Liver (tissue), 9 donors: ENCODE data around the gene SIX3. TPM values are rescaled to one million over a fixed set of nuclear protein-coding genes. Genes with fewer than 3 reads are reported as not detected.

Experiments
- DNase-seq: peaks from one replicate; pipeline ENCODE4 v3.0.0-alpha.2; 2017; ENCODE audit warnings: low spot score
- H3K27ac ChIP-seq, 2 donors: one replicate each; pipeline ENCODE4 v1.7.0; 2013; ENCODE audit warnings: inconsistent platforms in 2 of 2, low read length in 2 of 2, control low read depth in 1 of 2, low read depth in 1 of 2, mild to moderate bottlenecking in 1 of 2
- H3K27me3 ChIP-seq, 4 donors: one replicate each; pipeline versions ENCODE4 v1.6.1 to v1.7.0; 2013; ENCODE audit warnings: low read length in 3 of 4, inconsistent platforms in 1 of 4, mild to moderate bottlenecking in 1 of 4, moderate library complexity in 1 of 4; ENCODE audit not compliant: control insufficient read depth in 4 of 4, insufficient read depth in 4 of 4
- H3K36me3 ChIP-seq, 4 donors: one replicate each; pipeline versions ENCODE4 v1.6.1 to v1.7.0; 2013; ENCODE audit warnings: low read length in 3 of 4, mild to moderate bottlenecking in 3 of 4, low read depth in 1 of 4, moderate library complexity in 1 of 4; ENCODE audit not compliant: control insufficient read depth in 4 of 4, insufficient read depth in 3 of 4
- H3K4me1 ChIP-seq, 4 donors: one replicate each; pipeline versions ENCODE4 v1.6.1 to v1.7.0; 2013; ENCODE audit warnings: low read length in 3 of 4, mild to moderate bottlenecking in 3 of 4, moderate library complexity in 1 of 4; ENCODE audit not compliant: control insufficient read depth in 4 of 4, insufficient read depth in 4 of 4
- H3K4me3 ChIP-seq, 3 donors: one replicate each; pipeline versions ENCODE4 v1.6.1 to v1.7.0; 2013; ENCODE audit warnings: low read length in 3 of 3, control low read depth in 1 of 3, low read depth in 1 of 3, mild to moderate bottlenecking in 1 of 3
- H3K9ac ChIP-seq, 2 donors: one replicate each; pipeline ENCODE4 v1.7.0; 2013; ENCODE audit warnings: low read length in 2 of 2, mild to moderate bottlenecking in 2 of 2, moderate library complexity in 2 of 2, control low read depth in 1 of 2, low read depth in 1 of 2
- H3K9me3 ChIP-seq, 4 donors: one replicate each; pipeline versions ENCODE4 v1.6.1 to v1.7.0; 2013; ENCODE audit warnings: low read length in 3 of 4; ENCODE audit not compliant: control insufficient read depth in 4 of 4
- EGR1 ChIP-seq, 2 donors: IDR thresholded peaks; 2 replicates each; pipeline ENCODE4 v1.6.1; 2016 to 2018; ENCODE audit warnings: antibody characterized with exemption in 2 of 2, low read depth in 2 of 2
- FOXA1 ChIP-seq: IDR thresholded peaks from 2 replicates; pipeline ENCODE4 v1.6.1; 2016; ENCODE audit warnings: antibody characterized with exemption
- FOXA2 ChIP-seq: IDR thresholded peaks from 2 replicates; pipeline ENCODE4 v1.6.1; 2016; ENCODE audit warnings: antibody characterized with exemption
- GABPA ChIP-seq, 2 donors: IDR thresholded peaks in 1 of 2; conservative IDR thresholded peaks in 1 of 2; 2 replicates each; pipeline ENCODE4 v1.6.1; 2016; ENCODE audit warnings: antibody characterized with exemption in 2 of 2, mild to moderate bottlenecking in 1 of 2, moderate library complexity in 1 of 2
- HNF4A ChIP-seq, 2 donors: conservative IDR thresholded peaks; 2 replicates each; pipeline ENCODE4 v1.6.1; 2016; ENCODE audit warnings: antibody characterized with exemption in 2 of 2, mild to moderate bottlenecking in 2 of 2
- HNF4G ChIP-seq: IDR thresholded peaks from 2 replicates; pipeline ENCODE4 v1.6.1; 2016; ENCODE audit warnings: antibody characterized with exemption
- JUND ChIP-seq, 2 donors: IDR thresholded peaks; 2 replicates each; pipeline ENCODE4 v1.6.1; 2016; ENCODE audit warnings: antibody characterized with exemption in 2 of 2
- NR2F2 ChIP-seq: IDR thresholded peaks from 2 replicates; pipeline ENCODE4 v1.6.1; 2016; ENCODE audit warnings: antibody characterized with exemption
- RAD21 ChIP-seq, 2 donors: IDR thresholded peaks; 2 replicates each; pipeline ENCODE4 v1.6.1; 2016; ENCODE audit warnings: antibody characterized with exemption in 2 of 2, mild to moderate bottlenecking in 2 of 2
- RXRA ChIP-seq, 2 donors: IDR thresholded peaks; 2 replicates each; pipeline ENCODE4 v1.6.1; 2017 to 2018; ENCODE audit warnings: antibody characterized with exemption in 2 of 2, mild to moderate bottlenecking in 1 of 2
- SP1 ChIP-seq: IDR thresholded peaks from 2 replicates; pipeline ENCODE4 v1.6.1; 2018; ENCODE audit warnings: antibody characterized with exemption, mild to moderate bottlenecking
- TAF1 ChIP-seq: conservative IDR thresholded peaks from 2 replicates; pipeline ENCODE4 v1.6.1; 2016; ENCODE audit warnings: antibody characterized with exemption, mild to moderate bottlenecking
- YY1 ChIP-seq: IDR thresholded peaks from 2 replicates; pipeline ENCODE4 v1.6.1; 2016; ENCODE audit warnings: antibody characterized with exemption, mild to moderate bottlenecking
- ZBTB33 ChIP-seq: IDR thresholded peaks from 2 replicates; pipeline ENCODE4 v1.6.1; 2016; ENCODE audit warnings: antibody characterized with exemption
- WGBS: extraction: QIAGEN DNeasy Blood & Tissue Kit; methylation state at CpG from one replicate; pipeline ENCODE4 v1.1.7; 2013; 5-methylcytosine and 5-hydroxymethylcytosine counted together
- polyA plus RNA-seq, 2 donors: library from polyadenylated mRNA; stranded (reverse) in 1 of 2; unstranded in 1 of 2; fragments of 200-250 nt in 1 of 2; fragments of >200 nt in 1 of 2; fragmentation: Nextera tagmentation in 1 of 2; extraction: Ambion mirVana in 1 of 2; gene quantifications; one replicate each; pipeline versions ENCODE4 v1.2.1 to v1.2.3, GENCODE V29; 2013 to 2015
- total RNA-seq, 2 donors: library from RNA; depleted of rRNA; stranded (reverse); fragments of >200 nt; gene quantifications; one replicate each; pipeline ENCODE4 v1.2.3, GENCODE V29; 2014
- TF ChIP-seq, protein P1 (sequence below): fragments of 150-350 bp; IDR thresholded peaks from 2 replicates; pipeline ENCODE4 v1.5.1; 2017; ENCODE audit warnings: improper control_type of control experiment, low read depth, low read length; ENCODE audit not compliant: missing input control
- TF ChIP-seq, protein P2 (sequence below): IDR thresholded peaks from 2 replicates; pipeline ENCODE4 v1.6.1; 2016; ENCODE audit warnings: antibody characterized with exemption
- TF ChIP-seq, protein P3 (sequence below): IDR thresholded peaks from 2 replicates; pipeline ENCODE4 v1.6.1; 2016; ENCODE audit warnings: antibody characterized with exemption
- donor health status: healthy.
- donor health status: healthy.
- donor health status: healthy.
- donor health status: healthy.
- donor health status: healthy.

Gene SIX3
- total and polyA plus RNA-seq, 4 donors: not detected

DNA sequence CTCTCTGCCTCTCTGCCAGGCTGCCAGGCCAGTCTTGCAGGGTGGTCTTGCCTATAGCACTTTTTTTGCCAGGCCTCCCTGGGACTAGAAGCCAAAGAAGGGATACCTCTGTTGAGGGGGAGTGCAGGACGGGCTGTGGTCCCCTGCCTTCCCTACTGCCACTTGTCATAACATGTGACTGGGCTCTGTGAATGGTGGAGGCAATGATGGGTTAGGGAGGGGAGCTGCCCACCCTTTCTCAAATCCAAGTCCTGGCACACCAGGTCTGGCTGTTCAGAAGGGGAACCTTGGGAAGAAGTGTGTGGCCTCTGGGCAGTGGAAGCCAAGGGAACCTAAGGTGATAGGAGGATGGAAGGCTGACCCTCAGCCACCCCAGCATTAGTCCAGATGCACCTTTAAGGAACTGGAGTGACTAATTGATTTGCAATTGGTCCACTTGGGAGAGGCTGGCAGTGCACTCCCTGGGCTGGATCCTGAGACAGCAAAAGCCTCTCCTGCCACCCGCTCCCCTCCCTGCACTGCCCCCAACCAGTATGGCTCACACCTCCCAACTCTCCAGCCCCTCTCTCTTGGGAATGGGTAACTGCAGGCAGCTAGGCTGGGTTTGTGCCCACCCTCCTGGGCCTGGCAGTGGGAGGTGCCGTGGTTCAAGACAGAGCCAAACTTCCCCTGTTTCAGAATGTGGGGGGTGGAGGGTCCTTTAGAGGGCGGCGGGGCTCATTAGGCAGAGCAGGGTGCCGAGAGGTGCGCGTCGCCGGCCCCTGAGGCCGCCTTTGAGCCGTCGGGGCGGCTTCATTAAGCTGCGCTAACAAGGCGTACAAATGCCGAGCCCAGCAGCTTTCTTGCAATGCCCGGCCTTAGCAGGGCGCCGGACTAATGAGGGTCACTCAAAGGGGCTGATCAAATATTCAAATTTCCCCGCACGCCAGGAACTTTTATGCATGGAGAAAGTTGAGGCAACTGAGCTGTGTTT lies 4.5 kb upstream of the SIX3 start:
- Histone ChIP-seq H3K9ac (no peak overlapping the region), H3K4me3 (peak overlapping the region in 1 of 3 donors; percentile 45), H3K27ac (no peak overlapping the region), H3K4me1 (peaks cover 14 to 58% (median 28%) of the 10 kb centered on the region in 4 donors), H3K9me3 (no peaks in the 10 kb centered on the region), H3K27me3 (peaks cover 25 to 30% (median 27%) of the 10 kb centered on the region in 4 donors), H3K36me3 (no peaks in the 10 kb centered on the region)
- DNase-seq: no peak
- TF ChIP-seq FOXA1: no peak
- no peak for TF ChIP-seq GABPA (IDR thresholded peaks at IDR 0.05 in 1 of 2, conservative IDR thresholded peaks at IDR 0.05 in 1 of 2)
- TF ChIP-seq, protein P1, sequence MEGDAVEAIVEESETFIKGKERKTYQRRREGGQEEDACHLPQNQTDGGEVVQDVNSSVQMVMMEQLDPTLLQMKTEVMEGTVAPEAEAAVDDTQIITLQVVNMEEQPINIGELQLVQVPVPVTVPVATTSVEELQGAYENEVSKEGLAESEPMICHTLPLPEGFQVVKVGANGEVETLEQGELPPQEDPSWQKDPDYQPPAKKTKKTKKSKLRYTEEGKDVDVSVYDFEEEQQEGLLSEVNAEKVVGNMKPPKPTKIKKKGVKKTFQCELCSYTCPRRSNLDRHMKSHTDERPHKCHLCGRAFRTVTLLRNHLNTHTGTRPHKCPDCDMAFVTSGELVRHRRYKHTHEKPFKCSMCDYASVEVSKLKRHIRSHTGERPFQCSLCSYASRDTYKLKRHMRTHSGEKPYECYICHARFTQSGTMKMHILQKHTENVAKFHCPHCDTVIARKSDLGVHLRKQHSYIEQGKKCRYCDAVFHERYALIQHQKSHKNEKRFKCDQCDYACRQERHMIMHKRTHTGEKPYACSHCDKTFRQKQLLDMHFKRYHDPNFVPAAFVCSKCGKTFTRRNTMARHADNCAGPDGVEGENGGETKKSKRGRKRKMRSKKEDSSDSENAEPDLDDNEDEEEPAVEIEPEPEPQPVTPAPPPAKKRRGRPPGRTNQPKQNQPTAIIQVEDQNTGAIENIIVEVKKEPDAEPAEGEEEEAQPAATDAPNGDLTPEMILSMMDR: no peak
- no peak for TF ChIP-seq NR2F2
- TF ChIP-seq EGR1 (IDR thresholded peaks at IDR 0.05; ENCODE audit: low read depth in 2 of 2): no peak
- TF ChIP-seq, protein P2, sequence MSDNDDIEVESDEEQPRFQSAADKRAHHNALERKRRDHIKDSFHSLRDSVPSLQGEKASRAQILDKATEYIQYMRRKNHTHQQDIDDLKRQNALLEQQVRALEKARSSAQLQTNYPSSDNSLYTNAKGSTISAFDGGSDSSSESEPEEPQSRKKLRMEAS: no peak
- TF ChIP-seq JUND (IDR thresholded peaks at IDR 0.05): no peak
- no peak for TF ChIP-seq TAF1
- TF ChIP-seq ZBTB33: no peak
- TF ChIP-seq SP1: no peak
- TF ChIP-seq RAD21 (IDR thresholded peaks at IDR 0.05): no peak
- no peak for TF ChIP-seq YY1
- TF ChIP-seq FOXA2: no peak
- TF ChIP-seq, protein P3, sequence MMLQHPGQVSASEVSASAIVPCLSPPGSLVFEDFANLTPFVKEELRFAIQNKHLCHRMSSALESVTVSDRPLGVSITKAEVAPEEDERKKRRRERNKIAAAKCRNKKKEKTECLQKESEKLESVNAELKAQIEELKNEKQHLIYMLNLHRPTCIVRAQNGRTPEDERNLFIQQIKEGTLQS: no peak
- TF ChIP-seq HNF4A (conservative IDR thresholded peaks at IDR 0.05): no peak
- WGBS: 12% methylated on average over 22 of the region's 22 CpGs

DNA sequence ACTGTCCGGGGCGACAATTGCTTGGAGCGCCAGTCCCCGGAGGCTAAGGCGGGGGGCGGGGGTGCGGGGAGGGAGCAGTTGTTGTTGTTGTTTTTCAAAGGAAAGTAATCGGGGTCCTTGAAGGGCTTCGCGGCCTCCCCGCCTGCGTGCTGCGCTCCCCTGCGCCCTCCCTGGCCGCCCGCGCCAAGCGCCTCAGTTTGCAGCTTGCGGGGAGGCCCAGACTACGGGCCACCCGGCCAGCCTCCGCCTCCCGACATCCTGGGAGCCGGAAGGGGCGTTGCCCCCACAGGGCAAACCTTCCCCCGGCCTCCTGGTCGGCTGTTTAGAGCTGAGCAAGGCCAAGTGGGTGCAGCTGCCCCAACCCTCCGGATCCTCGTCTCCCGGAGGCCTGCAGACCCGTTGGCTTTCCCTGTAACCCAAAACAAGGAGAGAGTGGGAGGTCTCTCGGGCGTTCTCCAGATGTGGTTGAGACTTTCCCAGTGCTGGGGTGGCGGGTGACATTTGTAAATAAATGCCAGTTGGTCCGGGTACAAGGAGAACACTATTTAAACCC lies 3.7 kb upstream of the SIX3 start:
- no peaks in the 10 kb centered on the region for H3K9me3 ChIP-seq
- 4% methylated on average over 35 of the region's 35 CpGs for WGBS
- peaks cover 22 to 64% (median 34%) of the 10 kb centered on the region in 4 donors for H3K4me1 ChIP-seq
- DNase-seq: no peak
- H3K36me3 ChIP-seq: no peaks in the 10 kb centered on the region
- H3K27ac ChIP-seq: no peak overlapping the region
- H3K9ac ChIP-seq: no peak overlapping the region
- H3K27me3 ChIP-seq: peaks cover 20 to 35% (median 27%) of the 10 kb centered on the region in 4 donors
- H3K4me3 ChIP-seq: peak overlapping the region in 1 of 3 donors; percentile 45
- TF ChIP-seq RAD21 (IDR thresholded peaks at IDR 0.05) (no peak), RXRA (IDR thresholded peaks at IDR 0.05) (no peak), JUND (IDR thresholded peaks at IDR 0.05) (no peak), TAF1 (no peak), HNF4G (no peak), ZBTB33 (no peak), HNF4A (conservative IDR thresholded peaks at IDR 0.05) (no peak), EGR1 (IDR thresholded peaks at IDR 0.05; ENCODE audit: low read depth in 2 of 2) (no peak), GABPA (IDR thresholded peaks at IDR 0.05 in 1 of 2, conservative IDR thresholded peaks at IDR 0.05 in 1 of 2) (no peak), NR2F2 (no peak), FOXA1 (no peak)
- TF ChIP-seq, protein P1: no peak
